Articular chondrocyte of knee joint (primary cell): Measurements from ENCODE around the gene LCAT. TPM values are rescaled to one million over a fixed set of nuclear protein-coding genes. Genes with fewer than 3 reads are reported as not detected.

Experiments used
- total RNA-seq: library from RNA; depleted of rRNA; stranded (reverse); fragments of >200 nt; gene quantifications from 2 replicates; pipeline ENCODE4 v1.2.3, GENCODE V29; 2012

LCAT gene
- total RNA-seq = 5.1 and 7.3 TPM in 2 replicates

GRCh38 chr16:67943619-67944504, at the start of gene LCAT:
LCAT (minus strand) TSS chr16:67944120; CDS start chr16:67944101, 19 bp downstream.

GRCh38 chr16:67979955-67980678, 36.2 kb upstream of the LCAT start, which contains the start of gene DPEP3:
DPEP3 (minus strand) TSS chr16:67980499; CDS start chr16:67980380, 119 bp downstream.

GRCh38 chr16:67968400-67969253, 24.7 kb upstream of the LCAT start, which contains the start of gene SLC12A4:
SLC12A4 (minus strand) TSS chr16:67968637; CDS start chr16:67968553, 84 bp downstream.

GRCh38 chr16:67936124-67936879, 7.6 kb downstream of the LCAT start, which contains the start of gene PSMB10:
PSMB10 (minus strand) TSS chr16:67936850; CDS start chr16:67936749, 101 bp downstream.

GRCh38 chr16:67931712-67932461, 12.0 kb downstream of the LCAT start, which contains the start of gene CTRL:
CTRL (minus strand) TSS chr16:67931862; CDS start chr16:67931852, 10 bp downstream.

GRCh38 chr16:67892899-67893742, 50.8 kb downstream of the LCAT start, which contains the start of gene PSKH1:
PSKH1 (plus strand) TSS chr16:67893254; CDS start chr16:67908750, 15,496 bp downstream.

Other genes starting within 250 kb of the LCAT start
- 11.6 and 12.6 TPM in 2 replicates for gene GFOD2, start 224.8 kb downstream of the LCAT start, total RNA-seq
- 4.8 and 6.9 TPM in 2 replicates for gene RANBP10, start 137.6 kb downstream of the LCAT start, total RNA-seq
- gene TSNAXIP1, start 137.2 kb downstream of the LCAT start, total RNA-seq = 1.2 and 2.1 TPM in 2 replicates
- gene THAP11, start 101.8 kb downstream of the LCAT start, total RNA-seq = 15.7 and 17.7 TPM in 2 replicates
- gene NUTF2, start 97.2 kb downstream of the LCAT start, total RNA-seq = 96.1 and 188 TPM in 2 replicates
- gene CENPT, start 96.4 kb downstream of the LCAT start, total RNA-seq = 21.3 and 25.9 TPM in 2 replicates
- 35.5 and 39.6 TPM in 2 replicates for gene EDC4, start 71.1 kb downstream of the LCAT start, total RNA-seq
- 0.32 TPM in 1 of 2 replicates, not detected in the other for gene NRN1L, start 59.2 kb downstream of the LCAT start, total RNA-seq
- gene PSKH1, start 50.9 kb downstream of the LCAT start, total RNA-seq = 15.2 and 15.4 TPM in 2 replicates
- gene CTRL, start 12.3 kb downstream of the LCAT start, total RNA-seq = 0.13 and 0.32 TPM in 2 replicates
- gene PSMB10, start 7.3 kb downstream of the LCAT start, total RNA-seq = 33.1 and 37.9 TPM in 2 replicates
- gene SLC12A4, start 24.5 kb upstream of the LCAT start, total RNA-seq = 50.7 and 54.7 TPM in 2 replicates
- not detected in 2 replicates for gene DPEP3, start 36.4 kb upstream of the LCAT start, total RNA-seq
- not detected in 2 replicates for gene DPEP2, start 55.4 kb upstream of the LCAT start, total RNA-seq
- gene DPEP2NB, start 71.8 kb upstream of the LCAT start, total RNA-seq = not detected in 2 replicates
- gene DDX28, start 79.1 kb upstream of the LCAT start, total RNA-seq = 8.5 and 8.9 TPM in 2 replicates
- gene DUS2, start 79.2 kb upstream of the LCAT start, total RNA-seq = 10.5 and 13.2 TPM in 2 replicates
- gene NFATC3, start 141.2 kb upstream of the LCAT start, total RNA-seq = 32.3 and 39.0 TPM in 2 replicates